ENCODE results near the gene TMEM198. TPM values are rescaled to one million over a fixed set of nuclear protein-coding genes. Genes with fewer than 3 reads are reported as not detected.

The TMEM198 gene
- total and polyA plus RNA-seq, 2 experiments from 2014 or later: 1.7 to 5.8 TPM

- Histone ChIP-seq H3K9ac (no peak overlapping the region), H3F3A (ENCODE audit: insufficient read depth) (no peaks in the 10 kb centered on the region), H3K79me2 (ENCODE audit: insufficient read depth) (peaks cover 25% of the 10 kb centered on the region), H3K4me3 (no peak overlapping the region), H3K9me3 (ENCODE audit: low read depth) (no peaks in the 10 kb centered on the region), H3K4me2 (ENCODE audit: unreplicated experiment) (no peak overlapping the region), H3K4me1 (ENCODE audit: insufficient read depth) (peaks cover 13% of the 10 kb centered on the region), H4K20me1 (ENCODE audit: insufficient read depth) (no peaks in the 10 kb centered on the region), H3K27me3 (replicated peaks; ENCODE audit: insufficient read depth) (no peaks in the 10 kb centered on the region), H3K27ac (no peak overlapping the region), H3K9me2 (ENCODE audit: insufficient read depth) (no peaks in the 10 kb centered on the region), H3K36me3 (ENCODE audit: low read depth) (no peaks in the 10 kb centered on the region), H2AFZ (no peak overlapping the region)
- in situ Hi-C loops (cut with MboI): no loop called here
- 63 to 69% methylated on average over 17 to 19 of the region's 20 CpGs for WGBS, 2 experiments (ENCODE audit: low coverage in 1 of 2, low lambda C conversion rate in 2 of 2, missing lambda C conversion rate in 2 of 2)
- DNase-seq: no peak
- TF ChIP-seq EZH2 (IDR thresholded peaks at IDR 0.05; ENCODE audit: insufficient read depth, poor library complexity, severe bottlenecking) (no peak), EZH2phosphoT487 (IDR thresholded peaks at IDR 0.05; ENCODE audit: insufficient read depth, low read depth) (no peak)
These were observed 47.5 kb upstream of the TMEM198 start for GRCh38 chr2:219496247-219496824.

GRCh38 chr2:219496825-219497494 lies 46.9 kb upstream of the TMEM198 start:
- no peak overlapping the region for H3K27ac ChIP-seq
- TF ChIP-seq EZH2phosphoT487 (IDR thresholded peaks at IDR 0.05; ENCODE audit: insufficient read depth, low read depth): no peak
- no peak for TF ChIP-seq EZH2 (IDR thresholded peaks at IDR 0.05; ENCODE audit: insufficient read depth, poor library complexity, severe bottlenecking)
- DNase-seq: no peak
- H3K4me2 ChIP-seq (ENCODE audit: unreplicated experiment): peak overlapping the region; percentile 95
- peak overlapping the region; percentile 97; the same call in 1 of the 2 replicates for H3K4me3 ChIP-seq
- no peaks in the 10 kb centered on the region for H3K9me2 ChIP-seq (ENCODE audit: insufficient read depth)
- no peaks in the 10 kb centered on the region for H3K36me3 ChIP-seq (ENCODE audit: low read depth)
- no peaks in the 10 kb centered on the region for H4K20me1 ChIP-seq (ENCODE audit: insufficient read depth)
- H3K9ac ChIP-seq: no peak overlapping the region
- H3K9me3 ChIP-seq (ENCODE audit: low read depth): no peaks in the 10 kb centered on the region
- no peaks in the 10 kb centered on the region for H3K27me3 ChIP-seq (replicated peaks; ENCODE audit: insufficient read depth)
- H3K4me1 ChIP-seq (ENCODE audit: insufficient read depth): peaks cover 13% of the 10 kb centered on the region
- in situ Hi-C loops (cut with MboI): no loop called here
- WGBS, 2 experiments (ENCODE audit: low coverage in 1 of 2, low lambda C conversion rate in 2 of 2, missing lambda C conversion rate in 2 of 2): 54 to 55% methylated on average over 55 to 61 of the region's 61 CpGs
- no peaks in the 10 kb centered on the region for H3F3A ChIP-seq (ENCODE audit: insufficient read depth)
- H3K79me2 ChIP-seq (ENCODE audit: insufficient read depth): peaks cover 26% of the 10 kb centered on the region
- H2AFZ ChIP-seq: no peak overlapping the region

- peak overlapping the region; percentile 93 for H2AFZ ChIP-seq
- H3F3A ChIP-seq (ENCODE audit: insufficient read depth): no peaks in the 10 kb centered on the region
- no peak for TF ChIP-seq EZH2 (IDR thresholded peaks at IDR 0.05; ENCODE audit: insufficient read depth, poor library complexity, severe bottlenecking)
- TF ChIP-seq EZH2phosphoT487 (IDR thresholded peaks at IDR 0.05; ENCODE audit: insufficient read depth, low read depth): no peak
- H4K20me1 ChIP-seq (ENCODE audit: insufficient read depth): no peaks in the 10 kb centered on the region
- H3K27ac ChIP-seq: peak overlapping the region; percentile 81
- H3K79me2 ChIP-seq (ENCODE audit: insufficient read depth): peaks cover 26% of the 10 kb centered on the region
- H3K4me2 ChIP-seq (ENCODE audit: unreplicated experiment): peak overlapping the region; percentile 95
- no peaks in the 10 kb centered on the region for H3K9me2 ChIP-seq (ENCODE audit: insufficient read depth)
- peak; percentile 94 for DNase-seq
- H3K9me3 ChIP-seq (ENCODE audit: low read depth): no peaks in the 10 kb centered on the region
- H3K4me1 ChIP-seq (ENCODE audit: insufficient read depth): peaks cover 13% of the 10 kb centered on the region
- H3K27me3 ChIP-seq (replicated peaks; ENCODE audit: insufficient read depth): no peaks in the 10 kb centered on the region
- WGBS, 2 experiments (ENCODE audit: low coverage in 1 of 2, low lambda C conversion rate in 2 of 2, missing lambda C conversion rate in 2 of 2): 9 to 12% methylated on average over 38 to 48 of the region's 59 CpGs
- in situ Hi-C loops (cut with MboI): no loop called here
- peak overlapping the region; percentile 97 for H3K4me3 ChIP-seq
- H3K36me3 ChIP-seq (ENCODE audit: low read depth): no peaks in the 10 kb centered on the region
- peak overlapping the region; percentile 99 for H3K9ac ChIP-seq
These were observed 46.1 kb upstream of the TMEM198 start for GRCh38 chr2:219497495-219498279.

- Histone ChIP-seq H3K27me3 (replicated peaks; ENCODE audit: insufficient read depth) (no peaks in the 10 kb centered on the region), H3K9me3 (ENCODE audit: low read depth) (no peaks in the 10 kb centered on the region), H3K79me2 (ENCODE audit: insufficient read depth) (peaks cover 26% of the 10 kb centered on the region), H3F3A (ENCODE audit: insufficient read depth) (no peaks in the 10 kb centered on the region), H4K20me1 (ENCODE audit: insufficient read depth) (no peaks in the 10 kb centered on the region), H3K27ac (peak within 1 kb of the TSS; percentile 81), H3K36me3 (ENCODE audit: low read depth) (peaks cover 2% of the 10 kb centered on the region; the same call in 1 of the 2 replicates), H3K9me2 (ENCODE audit: insufficient read depth) (no peaks in the 10 kb centered on the region), H3K9ac (peak within 1 kb of the TSS; percentile 99), H2AFZ (peak within 1 kb of the TSS; percentile 93), H3K4me1 (ENCODE audit: insufficient read depth) (peaks cover 13% of the 10 kb centered on the region), H3K4me2 (ENCODE audit: unreplicated experiment) (peak within 1 kb of the TSS; percentile 95), H3K4me3 (peak within 1 kb of the TSS; percentile 97)
- DNase-seq: peak; percentile 99
- no peak for TF ChIP-seq EZH2phosphoT487 (IDR thresholded peaks at IDR 0.05; ENCODE audit: insufficient read depth, low read depth)
- WGBS, 2 experiments (ENCODE audit: low coverage in 1 of 2, low lambda C conversion rate in 2 of 2, missing lambda C conversion rate in 2 of 2): 1% methylated on average over 33 to 48 of the region's 49 CpGs
- in situ Hi-C loops (cut with MboI): no loop called here
These were observed 45.4 kb upstream of the TMEM198 start, which contains the start of gene GMPPA for GRCh38 chr2:219498280-219499057. Gene GMPPA, plus strand, starts transcription at chr2:219498891. Its CDS starts 1,085 bp downstream, at chr2:219499976.

Data from GM23248 (cell line).